SKM-1 (cell line): Measurements from ENCODE around the gene TANGO2.

Experiments used
- DNase-seq: peaks from one replicate; lab custom pipeline; 2025; ENCODE audit not compliant: unreplicated experiment; lab: John Stamatoyannopoulos, UW

Gene TANGO2

DNA sequence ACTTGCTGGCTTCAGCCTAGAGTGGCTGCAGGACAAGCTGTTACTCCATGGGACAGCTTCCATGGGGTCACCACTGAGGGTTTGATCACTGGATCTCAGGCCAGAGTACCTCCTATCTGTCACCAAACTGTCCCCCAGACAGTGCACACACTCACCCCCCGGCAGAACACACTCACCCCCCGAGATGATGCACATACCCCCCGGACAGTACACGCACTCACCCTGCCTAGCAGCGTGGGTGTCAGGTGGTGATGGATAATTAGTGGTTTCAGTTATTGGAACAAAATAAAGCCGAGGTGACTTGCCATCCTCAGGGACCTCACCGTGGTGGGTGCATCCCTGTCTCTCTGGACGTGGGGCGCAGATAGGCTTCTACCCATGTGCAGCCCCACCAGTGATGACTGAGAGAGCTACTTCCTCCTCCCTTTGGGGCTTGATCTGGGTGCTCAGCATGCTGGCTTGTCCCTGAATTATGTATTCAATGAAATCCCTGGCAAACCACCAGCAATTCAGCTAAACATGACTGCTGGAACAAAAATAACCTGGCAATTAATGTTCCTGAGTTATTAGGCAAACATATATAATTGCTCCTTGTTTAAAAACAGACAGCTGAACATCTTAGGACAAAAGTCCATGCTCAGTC lies 18.9 kb downstream of the TANGO2 start:
- no peak for DNase-seq

DNA sequence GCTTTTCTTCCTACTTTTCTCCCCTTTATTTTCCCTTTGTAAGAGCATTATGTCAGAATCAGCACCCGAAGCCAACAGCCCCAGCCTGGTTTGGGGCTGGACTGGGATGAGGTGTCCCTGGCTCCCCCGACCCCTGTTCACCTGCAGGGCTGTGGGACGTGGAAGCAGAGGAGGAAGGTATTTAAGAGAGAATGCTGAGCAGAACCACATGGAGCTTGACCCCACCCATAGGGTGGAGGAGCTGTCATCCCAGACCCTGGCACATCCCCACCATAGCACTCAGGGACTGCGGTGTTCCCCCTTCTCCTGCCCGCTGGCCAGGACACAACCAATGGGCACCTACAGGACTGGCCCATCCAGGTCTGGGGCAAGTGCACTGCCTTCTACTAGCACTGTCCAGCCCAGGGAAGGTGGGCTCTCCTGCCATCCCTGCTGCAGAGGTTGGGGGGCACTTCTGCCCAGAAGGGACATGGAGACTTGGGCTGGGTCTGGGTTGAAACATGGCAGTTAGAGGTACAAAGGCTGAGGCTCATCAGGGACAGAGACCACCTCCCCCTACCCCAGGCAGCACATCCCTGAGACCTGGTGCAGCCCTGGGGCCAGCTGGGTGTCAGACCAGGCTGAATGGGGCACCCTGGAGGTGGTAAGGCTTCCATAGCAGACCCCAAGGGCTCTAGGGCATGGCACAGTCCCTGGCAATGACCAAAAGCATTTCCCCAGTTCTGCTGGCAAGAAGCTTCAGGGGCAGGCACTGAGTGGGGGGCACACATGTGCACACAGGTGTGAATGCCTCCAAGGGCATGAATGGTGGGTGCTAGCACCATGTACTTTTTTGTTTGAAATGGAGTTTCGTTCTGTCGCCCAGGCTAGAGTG lies 19.7 kb downstream of the TANGO2 start:
- DNase-seq: no peak

DNA sequence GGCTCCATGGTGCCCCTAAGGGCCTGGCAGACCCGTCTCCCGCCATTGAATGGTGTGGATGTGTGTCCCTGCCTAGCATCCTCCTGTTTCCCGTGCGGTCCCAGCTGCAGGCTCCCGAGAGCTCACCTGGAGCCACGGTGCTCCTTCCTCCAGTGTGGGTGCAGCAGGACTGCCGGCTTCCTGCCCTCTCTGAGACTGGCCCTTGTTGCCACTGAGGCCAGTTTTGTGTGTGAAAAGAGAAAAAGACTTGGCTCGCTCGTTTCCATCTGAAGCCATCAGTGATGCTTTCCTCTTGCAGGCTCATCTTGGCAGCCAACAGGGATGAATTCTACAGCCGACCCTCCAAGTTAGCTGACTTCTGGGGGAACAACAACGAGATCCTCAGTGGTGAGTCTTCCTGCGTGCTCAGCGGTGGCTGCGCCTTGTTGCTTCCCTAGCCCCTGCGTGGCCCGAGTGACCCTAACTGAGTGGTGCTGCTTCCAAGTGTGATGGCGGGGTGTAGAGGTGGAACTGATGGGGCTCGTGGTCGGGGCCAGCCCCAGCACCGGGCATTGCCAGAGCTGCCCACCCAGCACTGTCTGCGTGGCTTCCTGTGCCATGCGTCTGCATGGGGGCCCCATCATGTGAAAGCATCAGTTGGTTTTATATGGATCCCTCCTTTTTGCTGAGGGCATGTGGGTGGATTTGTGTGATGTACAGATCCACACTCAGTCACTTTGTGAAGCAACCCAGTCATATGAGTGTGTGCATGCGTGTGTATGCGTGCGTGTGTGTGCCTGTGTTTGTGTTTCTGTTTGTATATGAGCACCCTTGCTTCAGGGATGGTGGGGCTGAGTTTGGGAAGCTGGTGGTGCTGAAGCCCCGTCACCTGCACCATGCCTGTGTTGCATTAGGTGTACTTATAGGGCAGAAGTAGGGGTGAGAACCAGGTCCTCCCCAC lies 22.4 kb downstream of the TANGO2 start:
- no peak for DNase-seq

DNA sequence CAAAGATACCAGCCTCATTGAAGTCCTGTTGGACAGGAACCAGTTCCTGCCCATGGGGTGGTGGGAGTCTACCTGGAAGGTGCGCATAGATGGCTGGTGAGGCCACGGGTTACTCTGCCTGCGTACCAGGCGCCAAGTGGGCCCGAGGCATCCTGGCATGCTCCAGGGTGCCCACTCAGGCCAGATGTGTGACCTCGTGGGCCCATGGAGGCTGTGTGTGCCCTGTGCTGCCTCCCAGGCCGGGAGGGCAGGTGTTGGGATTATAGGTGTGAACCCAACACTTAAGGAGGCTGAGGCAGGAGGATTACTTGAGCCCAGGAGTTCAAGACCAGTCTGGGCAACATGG lies 23.1 kb downstream of the TANGO2 start:
- DNase-seq: no peak

GRCh38 chr22:20044495-20045151 lies 23.7 kb downstream of the TANGO2 start:
- DNase-seq: no peak

GRCh38 chr22:20046730-20047129 lies 25.8 kb downstream of the TANGO2 start:
- no peak for DNase-seq

DNA sequence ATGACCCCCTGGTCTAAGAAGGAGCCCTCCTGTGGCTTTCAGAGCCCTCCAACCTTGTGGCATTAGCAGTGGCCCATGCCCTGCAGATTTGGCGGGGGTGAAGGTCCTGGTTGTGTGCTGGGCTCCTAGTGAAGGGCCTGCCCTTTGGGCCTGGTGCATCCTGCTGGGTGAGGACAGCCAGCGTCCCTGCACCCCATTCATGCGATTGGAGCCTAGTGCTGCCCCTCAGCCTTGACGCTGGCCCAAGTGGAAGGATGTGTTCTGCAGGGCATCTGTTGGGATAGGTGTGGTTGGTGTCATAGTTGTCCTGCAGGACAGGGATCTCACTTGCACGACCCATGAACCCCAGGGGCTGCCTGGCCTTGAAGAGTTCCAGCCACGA lies 31.0 kb downstream of the TANGO2 start:
- DNase-seq: no peak

DNA sequence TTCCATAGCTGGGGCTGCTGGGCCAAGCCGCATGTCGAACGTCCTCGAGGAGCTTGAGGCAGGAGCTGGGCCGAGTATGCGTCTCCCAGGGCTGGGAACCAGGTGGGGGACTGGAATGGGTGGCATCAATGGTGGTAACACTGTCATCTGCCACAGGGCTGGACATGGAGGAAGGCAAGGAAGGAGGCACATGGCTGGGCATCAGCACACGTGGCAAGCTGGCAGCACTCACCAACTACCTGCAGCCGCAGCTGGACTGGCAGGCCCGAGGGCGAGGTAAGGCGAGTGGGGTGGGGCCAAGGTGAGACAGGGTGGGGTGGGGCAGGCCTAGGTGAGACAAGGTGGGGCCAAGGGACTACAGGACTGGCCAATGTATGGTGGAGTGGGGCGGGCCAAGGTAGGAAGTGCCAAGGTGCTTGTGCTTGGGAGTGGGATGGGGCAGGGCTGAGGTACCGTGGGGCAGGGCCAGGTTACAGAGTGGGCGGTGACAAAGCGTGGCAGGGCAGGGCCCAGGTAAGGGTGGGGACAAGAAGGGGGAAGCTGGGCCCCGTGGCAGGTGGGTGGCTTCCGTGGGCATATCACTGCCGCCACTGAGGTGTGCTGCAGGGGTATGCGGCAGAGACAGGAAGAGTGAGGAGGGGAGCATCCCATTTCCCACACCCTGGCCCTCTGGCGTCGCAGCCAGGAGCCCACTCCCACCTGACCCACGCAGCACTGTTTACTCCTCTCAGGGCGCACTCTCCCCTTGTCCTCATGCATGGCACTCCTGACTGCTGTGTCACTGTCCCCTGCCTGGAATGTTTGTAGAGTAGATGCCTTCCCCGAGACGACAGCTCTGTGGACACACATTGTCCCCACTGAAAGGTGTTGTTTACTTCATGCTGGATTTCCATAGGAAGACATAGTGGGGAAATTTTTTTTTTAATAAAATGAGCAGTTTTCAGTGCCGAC lies 31.7 kb downstream of the TANGO2 start:
- DNase-seq: no peak

DNA sequence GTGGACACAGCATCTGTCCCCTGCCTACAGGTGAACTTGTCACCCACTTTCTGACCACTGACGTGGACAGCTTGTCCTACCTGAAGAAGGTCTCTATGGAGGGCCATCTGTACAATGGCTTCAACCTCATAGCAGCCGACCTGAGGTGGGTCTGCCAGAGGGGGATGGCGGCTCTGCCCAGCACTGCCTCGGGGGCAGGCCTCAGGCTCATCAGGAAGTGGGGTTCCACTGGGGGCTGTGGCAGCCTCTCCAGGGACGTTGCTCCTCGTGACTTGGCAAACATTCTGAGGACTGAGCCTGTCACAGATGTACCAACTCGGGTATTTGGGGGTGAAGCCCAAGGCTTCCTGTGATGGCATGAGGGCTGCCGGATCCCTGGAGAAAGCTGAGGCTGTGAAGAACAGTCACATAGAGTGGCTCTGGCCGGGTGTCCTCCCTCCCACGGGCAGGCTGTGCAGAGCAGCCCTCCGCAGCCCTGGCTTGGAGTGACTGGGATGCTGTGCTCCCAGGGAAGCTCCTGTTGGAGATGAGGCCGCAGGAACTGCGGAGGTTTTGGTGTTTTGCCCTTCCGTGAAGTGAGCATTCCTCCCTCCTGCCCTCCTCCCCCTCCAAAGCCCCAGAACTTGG lies 32.6 kb downstream of the TANGO2 start:
- no peak for DNase-seq

- no peak for DNase-seq
Observed at GRCh38 chr22:20054034-20054427, 33.1 kb downstream of the TANGO2 start.

DNA sequence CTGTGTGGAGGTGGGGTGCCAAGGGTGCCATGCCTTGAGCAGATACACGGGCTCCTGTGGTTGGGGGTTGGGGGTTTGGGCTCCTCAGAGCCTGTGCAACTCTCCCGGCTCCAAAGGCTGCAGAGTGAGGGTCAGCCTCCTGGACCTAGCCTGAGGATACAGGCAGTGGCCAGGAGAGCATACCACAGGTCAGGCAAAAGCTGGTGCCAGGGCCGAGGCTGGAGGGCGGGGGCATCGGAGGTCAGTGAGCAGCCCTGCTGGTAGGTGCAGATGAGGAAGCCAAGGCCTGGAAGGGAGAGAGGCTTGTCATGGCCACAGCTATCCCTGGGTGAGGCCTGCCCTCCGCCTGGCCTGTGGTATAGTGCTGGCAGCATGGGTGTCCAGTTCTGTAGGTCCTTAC lies 33.6 kb downstream of the TANGO2 start:
- no peak for DNase-seq

GRCh38 chr22:20055144-20055543 lies 34.2 kb downstream of the TANGO2 start:
- DNase-seq: no peak

- DNase-seq: no peak
Observed at GRCh38 chr22:20055654-20056053, 34.7 kb downstream of the TANGO2 start.

- no peak for DNase-seq
Observed at GRCh38 chr22:20056161-20056560, 35.3 kb downstream of the TANGO2 start.

GRCh38 chr22:20056696-20057386 lies 35.9 kb downstream of the TANGO2 start:
- no peak for DNase-seq

DNA sequence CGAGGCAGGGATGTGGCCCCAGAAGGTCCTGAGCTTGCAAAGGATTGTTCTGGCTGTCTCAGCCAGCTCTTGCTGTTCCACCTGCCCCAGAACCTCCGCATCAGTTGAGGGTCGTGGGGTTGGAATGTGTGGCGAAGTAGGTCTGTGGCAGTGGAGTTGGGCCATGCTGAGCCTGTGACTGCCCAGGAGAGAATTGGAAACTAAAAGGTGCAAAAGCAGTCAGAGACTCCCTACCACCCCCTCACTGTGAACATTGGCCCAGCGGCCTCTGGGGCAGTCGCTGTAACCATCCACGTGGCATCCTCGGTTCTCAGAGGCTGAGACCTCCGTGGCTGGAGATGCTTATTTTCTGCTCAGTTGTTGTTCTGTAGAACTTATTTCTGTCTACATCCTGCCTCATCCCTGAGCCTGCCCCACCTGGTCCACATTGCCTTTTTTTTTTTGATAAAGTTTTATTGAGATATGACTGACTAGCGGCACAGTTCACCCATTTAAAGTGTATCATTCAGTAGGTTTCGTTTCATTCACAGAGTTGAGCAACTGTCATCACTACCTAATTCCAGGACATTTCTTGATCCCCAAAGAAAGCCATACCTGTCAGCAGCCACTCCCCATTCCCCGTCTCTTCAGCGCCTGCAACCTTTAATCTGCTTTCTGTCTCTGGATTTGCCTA lies 36.8 kb downstream of the TANGO2 start:
- DNase-seq: no peak

GRCh38 chr22:20058989-20059770 lies 38.3 kb downstream of the TANGO2 start:
- no peak for DNase-seq
